Activated CD4-positive, alpha-beta T cell treated with anti-CD3 and anti-CD28 coated beads for 48 hours (primary cell): ENCODE data around the gene NAA10.
A peak's percentile ranks its signal among the peaks of the same experiment; 100 is the strongest.

ENCODE experiments used
- DNase-seq: peaks from one replicate; pipeline ENCODE4 v3.0.0-alpha.2; 2020

The NAA10 gene

DNA sequence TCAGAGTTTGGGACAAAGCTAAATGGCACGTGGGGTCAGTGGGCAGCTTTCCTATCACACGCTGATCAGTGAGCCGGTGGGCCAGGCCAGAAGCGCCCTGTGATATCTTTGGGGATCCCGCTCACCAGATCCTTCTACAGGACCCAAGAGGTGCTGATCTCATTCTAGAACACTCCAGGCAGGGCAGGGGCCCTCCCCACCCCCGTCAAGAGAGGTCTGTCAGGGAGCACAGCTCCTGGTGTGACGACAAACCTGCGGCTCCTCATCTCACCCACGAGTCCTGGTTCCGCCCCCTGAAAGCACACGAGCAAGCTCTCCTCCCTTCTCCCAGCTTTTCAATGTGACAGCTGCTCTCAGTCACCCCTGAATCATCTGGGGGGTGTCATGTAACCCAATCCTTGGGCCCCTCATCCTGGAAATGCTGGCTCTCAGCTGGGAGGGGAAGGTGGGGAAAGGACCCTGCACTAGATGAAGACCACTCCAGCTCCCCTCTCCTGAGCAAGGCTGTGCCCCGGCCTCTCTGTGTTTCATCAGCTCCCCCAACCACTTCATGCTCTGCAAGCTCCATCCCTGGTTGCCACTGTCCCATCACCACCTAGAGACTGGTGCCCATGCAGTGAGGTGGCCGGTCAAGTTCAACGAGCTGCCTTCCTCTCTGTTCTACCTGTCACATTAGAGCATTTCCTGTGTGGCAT, 32.2 kb upstream of the NAA10 start:
- DNase-seq = peak; percentile 69

DNA sequence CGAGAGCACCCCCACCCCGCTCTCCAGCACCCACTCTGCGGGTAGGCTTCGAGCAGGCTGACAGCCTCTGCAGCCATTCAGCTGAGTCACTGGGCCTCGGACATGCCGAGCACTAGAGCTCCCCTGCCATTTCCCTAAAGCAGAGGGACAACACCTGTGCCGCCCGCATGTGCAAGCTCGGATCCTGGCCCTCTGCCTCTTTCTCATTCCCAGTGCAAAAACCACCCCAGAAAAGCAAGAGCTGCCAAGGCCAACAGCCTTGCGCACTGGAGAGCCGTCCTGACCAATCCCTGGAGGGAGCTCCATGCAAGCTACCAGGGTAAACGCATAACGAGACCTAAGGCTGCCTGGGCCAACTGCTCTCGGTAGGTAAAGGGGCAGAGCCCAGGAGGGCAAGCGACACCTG, 31.4 kb upstream of the NAA10 start:
- DNase-seq = no peak

DNA sequence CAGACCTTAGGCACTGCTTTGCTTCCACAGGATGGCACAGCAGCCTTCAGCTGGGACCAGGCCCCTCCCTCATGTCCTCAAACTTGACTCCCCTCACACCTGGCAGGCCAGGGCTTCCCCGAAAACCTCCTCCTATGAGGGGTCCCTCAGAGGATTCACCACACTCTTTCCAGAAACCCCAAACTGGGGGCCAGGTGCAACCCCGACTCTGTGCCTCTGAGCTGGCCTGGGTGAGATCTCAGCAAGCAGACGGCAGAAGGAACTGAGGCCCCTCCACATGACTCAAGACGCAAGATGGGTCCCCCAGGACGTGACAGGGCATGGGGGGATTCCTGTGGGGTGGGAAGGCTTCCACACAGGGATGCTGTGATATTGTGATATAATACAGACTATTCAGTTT, 30.6 kb upstream of the NAA10 start:
- DNase-seq = no peak

GRCh38 chrX:153964105-153964504, 29.3 kb upstream of the NAA10 start:
- DNase-seq = no peak

DNA sequence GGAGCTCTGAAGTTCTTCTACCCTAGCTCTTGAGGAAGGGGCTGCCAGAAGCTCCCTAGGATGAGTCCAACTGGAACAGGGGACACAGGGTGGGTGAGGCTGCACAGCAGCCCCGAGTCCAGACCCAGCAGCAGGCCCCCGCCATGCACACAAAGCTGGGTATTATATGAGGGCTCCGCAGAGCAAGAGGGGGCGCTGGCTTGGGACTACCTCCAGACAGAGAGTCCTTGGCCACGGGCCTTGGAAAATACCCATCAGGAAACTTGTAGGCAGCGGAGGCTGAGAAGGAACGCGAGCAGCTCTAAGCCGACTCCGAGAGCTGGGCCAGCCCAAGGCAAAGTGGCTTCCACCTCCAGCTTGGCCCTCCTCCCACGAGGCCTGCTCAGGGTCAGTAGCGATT, 28.7 kb upstream of the NAA10 start:
- DNase-seq = no peak

- no peak for DNase-seq
These were observed 26.5 kb upstream of the NAA10 start for GRCh38 chrX:153961292-153961691.

DNA sequence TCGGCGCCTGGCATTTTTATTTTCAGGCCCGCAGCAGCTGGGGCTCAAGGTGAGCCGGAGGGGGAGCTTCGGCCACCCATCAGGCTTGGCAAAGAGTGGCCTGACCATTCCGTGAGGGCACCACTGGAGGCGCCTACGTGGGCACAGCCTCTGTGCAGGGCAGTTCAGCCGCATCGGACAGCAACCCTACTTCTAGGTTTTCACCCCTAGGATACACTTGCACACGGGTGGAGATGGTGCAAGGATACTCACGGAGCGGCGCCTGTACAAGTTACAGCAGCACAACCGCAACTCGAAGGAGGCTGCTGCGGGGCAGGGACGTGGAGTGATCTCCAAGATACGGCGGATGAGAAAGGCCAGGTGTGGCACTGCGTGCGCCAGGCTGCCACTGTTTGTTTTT, 25.9 kb upstream of the NAA10 start:
- DNase-seq = no peak

GRCh38 chrX:153960077-153960476, 25.2 kb upstream of the NAA10 start:
- no peak for DNase-seq

DNA sequence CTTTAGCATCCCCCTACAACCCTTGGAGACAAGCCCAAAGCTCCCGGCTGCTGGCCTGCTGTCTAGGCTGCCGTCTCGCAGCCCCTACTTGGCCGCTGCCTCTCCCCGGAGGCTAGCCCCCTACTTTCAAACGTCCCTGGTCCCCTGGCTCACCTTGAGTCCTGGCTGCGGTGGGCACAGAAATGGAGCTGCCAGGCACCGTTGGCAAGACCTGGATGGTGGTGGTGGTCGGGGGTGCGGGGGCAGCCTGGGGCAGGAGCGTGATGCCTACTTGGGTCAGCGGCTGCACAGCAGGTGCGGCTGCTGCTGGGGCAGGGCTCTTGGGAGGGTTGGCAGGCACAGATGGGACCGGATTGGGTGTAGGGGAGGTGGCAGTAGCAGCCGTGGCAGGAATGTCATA, 24.8 kb upstream of the NAA10 start:
- no peak for DNase-seq

DNA sequence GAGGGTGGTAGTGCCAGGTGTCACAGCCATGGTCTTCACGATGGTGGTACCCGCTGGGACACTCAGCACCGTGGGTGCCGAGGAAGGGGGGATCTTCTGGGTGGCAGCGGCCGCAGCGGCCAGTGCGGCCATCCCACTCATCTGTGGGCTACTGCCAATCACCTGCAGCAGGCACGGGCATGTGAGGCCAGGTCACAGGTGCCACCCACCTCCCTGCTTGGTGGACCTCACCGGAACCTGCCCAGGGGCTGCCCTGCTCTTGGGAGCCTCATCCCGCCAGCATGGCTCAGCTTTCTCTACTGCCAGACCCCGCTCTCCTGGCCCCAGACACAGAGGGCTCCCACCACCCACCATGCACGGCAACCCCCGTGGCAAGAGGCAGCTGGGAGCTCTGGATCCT, 23.8 kb upstream of the NAA10 start:
- no peak for DNase-seq

DNA sequence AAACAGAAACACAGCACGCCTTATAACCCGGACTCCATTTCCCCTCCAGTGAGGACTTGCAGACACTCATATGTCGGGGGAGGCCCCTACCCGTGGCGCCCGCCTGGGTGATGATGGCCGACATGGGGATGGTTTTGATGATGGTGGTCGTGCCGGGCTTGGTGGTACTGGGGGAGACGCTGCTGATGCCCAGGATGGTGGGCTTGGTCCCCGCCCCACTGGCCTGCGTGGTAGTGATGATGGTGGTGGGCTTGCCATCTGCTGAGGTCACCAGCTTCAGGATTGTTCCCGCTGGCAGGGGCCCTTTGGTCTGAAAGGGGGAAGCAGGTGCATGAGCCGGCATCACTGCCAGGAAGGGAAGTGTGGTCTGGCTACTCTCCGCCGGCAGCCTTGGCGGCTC, 22.4 kb upstream of the NAA10 start:
- DNase-seq = no peak

DNA sequence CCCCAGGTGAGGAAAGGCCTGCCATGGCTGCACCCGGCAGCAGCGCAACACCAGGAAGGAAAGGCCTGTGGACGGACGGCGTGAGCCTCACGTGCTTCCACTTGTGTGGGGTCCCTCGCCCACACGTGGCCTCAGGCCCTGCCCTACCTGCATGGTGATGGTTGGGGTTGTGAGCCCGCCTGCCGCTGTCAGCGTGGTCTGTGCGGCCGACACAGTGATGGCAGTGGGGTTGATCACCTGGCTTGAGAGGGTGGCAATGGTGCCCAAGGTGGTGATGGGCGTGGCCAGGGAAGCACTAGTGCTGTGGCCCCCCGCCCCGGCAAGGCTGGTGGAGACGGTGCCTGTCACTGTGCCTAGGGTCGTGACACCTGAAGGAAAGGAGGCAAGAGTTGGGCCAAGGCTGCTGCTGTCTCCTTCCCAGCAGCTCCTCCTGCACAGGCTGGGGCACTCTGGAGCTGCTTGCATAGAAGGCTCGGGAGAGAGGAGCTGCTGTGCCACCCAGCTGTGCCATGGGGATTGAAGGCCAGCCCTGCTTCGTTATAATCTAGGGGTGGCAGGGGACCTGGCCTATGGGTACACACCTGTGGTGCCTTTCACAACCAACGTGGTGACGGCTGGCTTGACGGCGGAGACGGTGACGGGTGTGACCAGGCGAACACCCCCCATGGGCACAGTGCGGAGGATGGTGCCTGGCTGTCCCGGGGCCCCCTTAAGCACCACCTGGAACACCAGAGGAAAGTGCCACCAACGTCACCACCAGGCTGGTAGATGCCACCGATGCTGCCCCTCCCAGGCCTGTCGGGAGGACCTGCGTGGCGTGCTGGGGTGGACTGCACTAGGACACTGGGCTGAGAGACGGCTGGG, 21.4 kb upstream of the NAA10 start:
- no peak for DNase-seq

DNA sequence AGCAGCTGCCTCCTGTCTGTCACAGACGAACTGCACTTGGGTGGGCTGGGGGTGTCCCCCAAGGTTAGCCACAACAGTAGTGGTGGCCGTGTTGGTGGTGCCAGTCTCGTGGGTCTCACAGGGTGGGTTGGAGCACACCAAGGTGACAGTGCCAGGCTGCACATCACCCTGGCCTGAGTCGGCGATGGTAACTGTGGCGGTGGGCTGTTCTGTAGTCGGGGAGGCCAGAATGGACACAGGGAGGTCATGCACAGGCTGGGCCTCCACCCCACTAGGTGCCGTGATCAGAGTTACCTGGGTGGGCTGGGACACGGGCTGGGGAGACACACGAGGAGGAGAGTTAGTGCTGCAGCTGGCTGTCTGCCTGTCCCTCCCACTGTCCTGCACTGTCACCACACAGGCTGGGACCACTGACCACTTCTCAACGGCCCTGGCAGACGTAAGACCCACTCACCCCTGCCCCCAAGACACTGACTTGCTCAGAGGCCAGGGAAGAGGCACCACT, 20.4 kb upstream of the NAA10 start:
- no peak for DNase-seq

DNA sequence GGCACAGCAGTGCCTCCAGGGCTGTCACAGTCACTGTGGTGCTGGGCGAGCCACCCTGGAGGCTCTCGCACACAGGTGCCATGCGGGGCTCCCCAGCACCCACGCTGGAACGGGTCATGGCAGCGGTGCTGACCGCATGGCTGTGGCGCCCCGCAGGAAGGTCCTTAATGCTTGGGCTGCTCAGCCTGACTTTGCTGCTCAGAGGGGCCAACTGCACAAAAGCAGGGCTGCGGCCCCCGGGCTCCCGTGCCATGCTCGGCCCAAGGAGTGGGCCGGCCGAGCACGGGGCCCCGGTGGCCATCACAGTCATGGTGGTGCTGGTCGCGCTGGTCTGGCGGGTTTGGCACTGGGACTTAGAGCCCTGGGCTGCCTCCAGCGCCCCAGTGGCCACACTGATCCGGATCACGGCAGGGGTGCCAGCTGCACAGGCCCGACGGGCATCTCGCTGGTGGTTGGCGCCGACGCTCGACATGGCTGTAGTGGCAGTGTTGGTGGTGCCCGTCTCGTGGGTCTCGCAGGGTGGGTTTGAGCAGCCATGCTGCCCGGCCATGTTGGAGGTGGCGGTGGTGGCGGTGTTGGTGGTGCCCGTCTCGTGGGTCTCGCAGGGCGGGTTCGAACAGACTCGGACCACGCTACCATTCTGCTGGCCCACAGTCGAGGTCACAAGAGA, 19.9 kb upstream of the NAA10 start:
- no peak for DNase-seq

DNA sequence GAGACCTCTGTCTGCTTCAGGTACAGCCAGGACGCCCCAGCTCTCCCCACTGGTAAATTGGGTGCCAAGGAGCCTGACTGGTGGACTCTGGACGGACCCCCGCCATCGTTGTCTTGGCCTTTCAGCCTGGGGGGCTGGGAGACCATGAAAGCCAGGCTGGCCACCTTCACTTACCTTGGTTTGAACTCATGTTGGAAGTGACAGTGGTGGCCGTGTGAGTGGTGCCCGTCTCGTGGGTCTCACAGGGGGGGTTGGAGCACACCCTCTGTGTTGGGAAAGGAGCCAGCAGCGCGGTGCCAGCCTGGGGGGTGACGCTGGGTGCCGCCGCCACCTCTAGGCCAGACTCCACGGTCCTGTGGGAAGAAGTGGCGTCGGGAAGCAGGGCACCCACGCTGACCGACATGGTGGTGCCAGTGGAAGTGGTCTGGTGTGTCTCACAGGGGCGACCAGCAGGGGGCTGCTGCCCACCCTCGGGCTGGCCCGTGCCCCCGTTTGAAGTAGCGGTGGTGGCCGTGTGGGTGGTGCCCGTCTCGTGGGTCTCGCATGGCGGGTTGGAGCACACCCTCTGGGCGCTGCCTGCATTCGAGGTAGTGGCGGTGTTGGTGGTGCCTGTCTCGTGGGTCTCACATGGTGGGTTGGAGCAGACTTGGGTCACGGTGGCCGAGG, 19.2 kb upstream of the NAA10 start:
- DNase-seq = no peak

DNA sequence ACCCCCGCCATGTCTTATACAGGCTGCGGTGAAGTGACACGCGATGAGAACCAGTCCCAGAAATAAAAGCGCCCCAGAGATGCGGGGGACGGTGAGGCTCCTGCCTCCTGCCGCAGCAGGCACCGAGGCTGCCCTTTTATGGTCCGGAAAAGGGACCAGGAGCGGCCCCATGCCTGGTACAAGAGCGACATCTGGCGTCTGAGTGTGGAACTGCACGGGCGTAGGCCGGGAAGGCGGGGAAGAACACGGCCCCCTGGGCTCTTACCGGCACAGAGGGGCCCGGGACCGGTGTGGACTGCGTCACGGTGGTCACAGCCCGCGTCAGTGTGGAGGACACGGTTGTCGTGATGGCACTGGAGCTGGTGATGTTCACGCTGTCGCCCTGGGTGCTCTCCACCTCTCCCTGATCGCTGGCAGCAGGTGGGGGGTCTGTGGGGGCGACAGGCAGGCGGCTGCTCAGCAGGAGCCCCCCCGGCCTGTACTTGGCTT, 18.5 kb upstream of the NAA10 start:
- DNase-seq = peak; percentile 84

DNA sequence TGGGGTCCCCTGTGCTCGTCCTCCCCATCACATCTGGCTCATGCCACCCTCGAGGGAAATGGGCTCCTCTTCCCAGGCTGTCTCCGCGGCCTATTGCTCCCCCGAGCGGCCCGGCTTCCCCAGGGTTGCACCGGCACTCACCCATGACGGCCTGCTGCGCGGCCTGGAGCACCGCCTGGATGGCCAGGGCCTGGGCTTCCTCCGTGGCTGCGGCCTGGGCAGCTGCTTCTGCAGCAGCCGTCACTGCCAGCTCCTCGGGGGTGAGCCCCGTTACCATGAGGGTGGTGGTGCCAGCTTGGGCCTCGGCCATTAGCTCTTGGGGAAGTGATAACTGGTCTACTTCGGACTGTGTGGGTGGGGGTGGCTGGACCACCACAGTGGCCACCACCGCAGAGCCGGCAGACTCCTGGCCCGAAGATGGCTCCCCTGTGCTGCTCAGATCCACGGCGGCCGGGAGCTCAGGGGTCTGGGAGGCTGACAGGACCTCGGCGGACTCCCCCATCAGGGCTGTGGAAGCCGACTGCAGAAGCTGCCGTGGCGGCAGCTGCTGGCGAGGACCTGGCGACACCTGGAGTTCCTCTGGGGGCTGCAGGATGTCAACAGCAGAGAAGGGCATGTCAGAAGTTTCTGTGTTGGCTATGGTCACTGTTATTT, 17.7 kb upstream of the NAA10 start:
- no peak for DNase-seq

- no peak for DNase-seq
These were observed 17.0 kb upstream of the NAA10 start for GRCh38 chrX:153951683-153952372.

GRCh38 chrX:153950127-153950526, 15.3 kb upstream of the NAA10 start:
- no peak for DNase-seq

DNA sequence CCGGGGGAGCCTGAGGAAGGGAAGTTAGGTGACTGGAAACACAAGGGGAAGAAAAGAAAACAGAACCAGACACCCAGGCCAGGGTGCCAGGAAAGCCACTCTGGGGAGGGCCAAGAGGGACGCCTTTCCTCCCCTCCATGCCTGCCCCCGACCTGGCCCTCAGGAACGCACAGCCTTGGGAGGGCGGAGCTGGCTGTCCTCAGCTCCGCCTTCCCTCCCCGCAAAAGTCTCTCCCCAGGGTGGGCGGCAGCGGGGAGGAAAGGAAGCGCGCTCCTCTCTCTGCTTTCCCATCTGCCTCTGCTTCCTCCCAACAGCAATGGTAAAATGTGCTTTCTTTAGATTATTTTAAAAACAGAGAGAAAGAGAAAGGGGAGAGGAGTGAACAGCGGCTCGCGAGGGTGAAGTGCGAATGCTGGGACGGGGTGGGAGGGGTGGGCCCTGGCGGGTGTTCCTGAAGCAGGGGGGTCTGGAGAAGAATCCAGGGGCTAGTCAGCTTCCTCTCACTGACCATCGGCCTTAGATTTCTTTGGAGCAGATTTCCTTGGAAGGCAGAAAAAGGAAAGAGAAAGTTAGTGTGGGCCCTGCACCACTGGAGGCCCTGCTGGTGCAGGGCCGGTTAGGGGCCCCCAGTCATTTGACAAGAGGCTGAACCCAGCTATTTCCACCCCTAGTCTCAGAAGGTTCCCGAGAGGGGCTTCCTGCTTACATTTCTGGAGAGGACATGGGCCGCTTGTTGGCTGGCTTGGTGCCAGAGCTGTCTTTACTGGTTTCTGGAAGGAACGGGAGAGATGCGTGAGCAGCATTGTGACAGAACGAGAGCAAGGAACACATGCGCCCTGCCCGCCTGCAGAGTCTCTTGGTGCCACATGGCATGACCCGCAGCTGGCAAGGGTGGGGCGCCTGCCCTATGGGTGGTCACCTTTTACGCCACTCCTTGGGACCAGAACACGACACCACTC, 14.3 kb upstream of the NAA10 start:
- no peak for DNase-seq
